H9 (cell line): ENCODE results near the gene CAPN12. TPM values are rescaled to one million over a fixed set of nuclear protein-coding genes. Genes with fewer than 3 reads are reported as not detected.

Source experiments
- DNase-seq: peaks from one replicate; pipeline ENCODE4 v3.0.0-alpha.2; 2017
- H2AFZ ChIP-seq: one replicate; pipeline ENCODE4 v1.6.1; 2013; ENCODE audit warnings: mild to moderate bottlenecking, low read length, control low read depth, moderate library complexity
- H2AK5ac ChIP-seq: 2 replicates; pipeline ENCODE4 v1.6.1; 2013; ENCODE audit warnings: low read length, control low read depth, mixed read lengths; ENCODE audit not compliant: insufficient read length
- H2BK120ac ChIP-seq: one replicate; pipeline ENCODE4 v1.6.1; 2013; ENCODE audit warnings: low read depth, mild to moderate bottlenecking, low read length, control low read depth, inconsistent platforms; ENCODE audit not compliant: poor library complexity, severe bottlenecking
- H2BK12ac ChIP-seq: 2 replicates; pipeline ENCODE4 v1.6.1; 2013; ENCODE audit warnings: low read length, control low read depth, mixed read lengths, low read depth; ENCODE audit not compliant: insufficient read length
- H2BK15ac ChIP-seq: 2 replicates; pipeline ENCODE4 v1.6.1; 2013; ENCODE audit warnings: low read depth, low read length, control low read depth
- H2BK20ac ChIP-seq: one replicate; pipeline ENCODE4 v1.6.1; 2013; ENCODE audit warnings: low read depth, mild to moderate bottlenecking, low read length, control low read depth, inconsistent platforms; ENCODE audit not compliant: poor library complexity, severe bottlenecking
- H2BK5ac ChIP-seq: 2 replicates; pipeline ENCODE4 v1.6.1; 2013; ENCODE audit warnings: low read length, control low read depth, mixed read lengths; ENCODE audit not compliant: insufficient read length
- H3K14ac ChIP-seq: 2 replicates; pipeline ENCODE4 v1.6.1; 2013; ENCODE audit warnings: low read length, control low read depth; ENCODE audit not compliant: insufficient read depth
- H3K18ac ChIP-seq: 2 replicates; pipeline ENCODE4 v1.6.1; 2013; ENCODE audit warnings: low read depth, mild to moderate bottlenecking, mixed read lengths, low read length, control low read depth; ENCODE audit not compliant: insufficient read length
- H3K23ac ChIP-seq: 2 replicates; pipeline ENCODE4 v1.6.1; 2013; ENCODE audit warnings: low read length, control low read depth, mixed read lengths, low read depth; ENCODE audit not compliant: insufficient read length
- H3K23me2 ChIP-seq: 2 replicates; pipeline ENCODE4 v1.6.1; 2013; ENCODE audit warnings: low read depth, mild to moderate bottlenecking, mixed read lengths, low read length, control low read depth; ENCODE audit not compliant: insufficient read length, poor library complexity, severe bottlenecking
- H3K27ac ChIP-seq: 2 replicates; pipeline ENCODE4 v1.5.1; 2013; ENCODE audit warnings: low read length, control low read depth, mixed read lengths, low read depth; ENCODE audit not compliant: insufficient read length
- H3K27me3 ChIP-seq: 2 replicates; pipeline ENCODE4 v1.6.1; 2013; ENCODE audit warnings: low read length, control low read depth, inconsistent platforms; ENCODE audit not compliant: insufficient read depth
- H3K4ac ChIP-seq: 2 replicates; pipeline ENCODE4 v1.6.1; 2013; ENCODE audit warnings: low read depth, mild to moderate bottlenecking, control low read depth, inconsistent platforms, low read length, moderate library complexity
- H3K4me1 ChIP-seq: 2 replicates; pipeline ENCODE4 v1.6.1; 2013; ENCODE audit warnings: low read length, control low read depth, inconsistent platforms; ENCODE audit not compliant: insufficient read depth
- H3K4me2 ChIP-seq: 2 replicates; pipeline ENCODE4 v1.6.1; 2013; ENCODE audit warnings: low read length, control low read depth, mixed read lengths; ENCODE audit not compliant: insufficient read length, insufficient read depth
- H3K56ac ChIP-seq: 2 replicates; pipeline ENCODE4 v1.6.1; 2013; ENCODE audit warnings: low read depth, mild to moderate bottlenecking, mixed read lengths, low read length, control low read depth; ENCODE audit not compliant: insufficient read length
- H3K79me1 ChIP-seq: 2 replicates; pipeline ENCODE4 v1.6.1; 2013; ENCODE audit warnings: low read depth, mild to moderate bottlenecking, moderate library complexity, low read length, control low read depth, inconsistent platforms; ENCODE audit not compliant: insufficient read depth, poor library complexity, severe bottlenecking
- H3K79me2 ChIP-seq: 2 replicates; pipeline ENCODE4 v1.6.1; 2013; ENCODE audit warnings: low read length, control low read depth, inconsistent platforms; ENCODE audit not compliant: insufficient read depth
- H3K9ac ChIP-seq: 2 replicates; pipeline ENCODE4 v1.6.1; 2013; ENCODE audit warnings: low read length, control low read depth, mixed read lengths; ENCODE audit not compliant: insufficient read length; ENCODE audit errors: extremely low read depth
- H3K9me3 ChIP-seq: one replicate; pipeline ENCODE4 v1.6.1; 2013; ENCODE audit warnings: low read depth, low read length, inconsistent platforms; ENCODE audit not compliant: control insufficient read depth
- H3T11ph ChIP-seq: one replicate; pipeline ENCODE4 v1.6.1; 2013; ENCODE audit warnings: mild to moderate bottlenecking, low read length, control low read depth, inconsistent platforms
- H4K20me1 ChIP-seq: one replicate; pipeline ENCODE4 v1.6.1; 2013; ENCODE audit not compliant: control insufficient read depth, insufficient read length, insufficient read depth
- H4K5ac ChIP-seq: 2 replicates; pipeline ENCODE4 v1.6.1; 2013; ENCODE audit warnings: low read depth, mild to moderate bottlenecking, mixed read lengths, low read length, control low read depth; ENCODE audit not compliant: insufficient read length
- H4K8ac ChIP-seq: replicated peaks from 2 replicates; pipeline ENCODE4 v1.6.1; 2013; ENCODE audit warnings: low read length, control low read depth, mixed read lengths, low read depth; ENCODE audit not compliant: insufficient read length
- H4K91ac ChIP-seq: 2 replicates; pipeline ENCODE4 v1.6.1; 2013; ENCODE audit warnings: low read depth, mild to moderate bottlenecking, moderate library complexity, mixed read lengths, low read length, control low read depth; ENCODE audit not compliant: insufficient read length
- H3K27ac Mint-ChIP-seq, 3 experiments: 2 replicates in 2 of 3; 3 replicates in 1 of 3; pipeline ENCODE4 v1.8.0; 2020 to 2021; ENCODE audit warnings: mixed read lengths in 3 of 3, mild to moderate bottlenecking in 1 of 3, moderate library complexity in 1 of 3
- H3K27me3 Mint-ChIP-seq: 2 replicates; pipeline ENCODE4 v1.8.0; 2021; ENCODE audit warnings: low read depth, mild to moderate bottlenecking, moderate library complexity, mixed read lengths
- H3K36me3 Mint-ChIP-seq, 3 experiments: 2 replicates in 2 of 3; 3 replicates in 1 of 3; pipeline ENCODE4 v1.8.0; 2020 to 2021; ENCODE audit warnings: low read depth in 3 of 3, mixed read lengths in 3 of 3; ENCODE audit not compliant: insufficient read depth in 1 of 3
- H3K4me1 Mint-ChIP-seq, 2 experiments: 2 replicates each; pipeline ENCODE4 v1.8.0; 2020; ENCODE audit warnings: mixed read lengths in 2 of 2
- H3K4me3 Mint-ChIP-seq, 2 experiments: 2 replicates in 1 of 2; 3 replicates in 1 of 2; pipeline ENCODE4 v1.8.0; 2020 to 2021; ENCODE audit warnings: mild to moderate bottlenecking in 2 of 2, mixed read lengths in 2 of 2, moderate library complexity in 1 of 2
- H3K9me3 Mint-ChIP-seq, 2 experiments: 2 replicates in 1 of 2; 3 replicates in 1 of 2; pipeline ENCODE4 v1.8.0; 2020; ENCODE audit warnings: mild to moderate bottlenecking in 2 of 2, mixed read lengths in 2 of 2, moderate library complexity in 1 of 2
- CTCF ChIP-seq: fragments of 200-600 bp; sonication (generic); conservative IDR thresholded peaks from 3 replicates; pipeline ENCODE4 v1.8.0; 2021; ENCODE audit warnings: antibody characterized with exemption, mild to moderate bottlenecking
- WGBS: extraction: QIAGEN DNeasy Blood & Tissue Kit; methylation state at CpG from one replicate; pipeline ENCODE4 v1.1.7; 2013; ENCODE audit warnings: missing lambda C conversion rate, low lambda C conversion rate, mixed read lengths; ENCODE audit not compliant: insufficient read length; ENCODE audit errors: extremely low coverage; 5-methylcytosine and 5-hydroxymethylcytosine counted together
- total RNA-seq: library from RNA; stranded (reverse); gene quantifications from 2 replicates; pipeline ENCODE4 v1.2.1, GENCODE V29; 2021

Gene CAPN12
- total RNA-seq, 1 experiment from 2014 or later: 10.5 TPM

GRCh38 chr19:38729653-38730469 is 14.4 kb downstream of the CAPN12 start:
- Histone ChIP-seq H3K9ac (no peak overlapping the region), H3K14ac (no peak overlapping the region), H3T11ph (no peak overlapping the region), H2AK5ac (no peak overlapping the region), H3K23me2 (peaks cover under 1% of the 10 kb centered on the region), H3K79me2 (no peaks in the 10 kb centered on the region), H4K5ac (no peak overlapping the region), H3K4ac (no peak overlapping the region), H2BK5ac (no peak overlapping the region), H2AFZ (no peak overlapping the region), H4K8ac (no peak overlapping the region), H3K9me3 (no peaks in the 10 kb centered on the region), H2BK12ac (no peak overlapping the region), H3K4me2 (no peak overlapping the region), H3K27me3 (no peaks in the 10 kb centered on the region), H4K20me1 (no peaks in the 10 kb centered on the region), H3K4me1 (no peaks in the 10 kb centered on the region; the same call in 1 of the 2 replicates), H3K23ac (no peak overlapping the region), H3K79me1 (no peaks in the 10 kb centered on the region), H4K91ac (no peak overlapping the region), H3K27ac (no peak overlapping the region), H3K18ac (no peak overlapping the region), H2BK15ac (no peak overlapping the region), H2BK120ac (no peak overlapping the region), H2BK20ac (no peak overlapping the region), H3K56ac (no peak overlapping the region)
- no peaks in the 10 kb centered on the region; a peak in 1 of 5 replicates for H3K9me3 Mint-ChIP-seq
- TF ChIP-seq CTCF: peak; percentile 95
- WGBS: no CpG with 5 or more reads among the region's 17 CpGs
- peaks cover 4 to 8% of the 10 kb centered on the region in 2 experiments for H3K4me1 Mint-ChIP-seq
- H3K27me3 Mint-ChIP-seq: no peaks in the 10 kb centered on the region
- H3K36me3 Mint-ChIP-seq: peaks cover 11 to 67% (median 64%) of the 10 kb centered on the region in 3 experiments; a peak in 6 of 7 replicates
- DNase-seq: peak; percentile 89
- no peak overlapping the region; a peak in 1 of 5 replicates for H3K4me3 Mint-ChIP-seq
- peak overlapping the region in 2 of 3 experiments; percentile 93 to 95; a peak in 4 of 7 replicates for H3K27ac Mint-ChIP-seq
